NCI-H748 treated with DMSO at 0.1 percent for 48 hours (cell line): ENCODE measurements around the gene PAFAH1B2.

Experiments
- DNase-seq: peaks from one replicate; lab custom pipeline; 2025; lab: John Stamatoyannopoulos, UW

Gene PAFAH1B2

DNA sequence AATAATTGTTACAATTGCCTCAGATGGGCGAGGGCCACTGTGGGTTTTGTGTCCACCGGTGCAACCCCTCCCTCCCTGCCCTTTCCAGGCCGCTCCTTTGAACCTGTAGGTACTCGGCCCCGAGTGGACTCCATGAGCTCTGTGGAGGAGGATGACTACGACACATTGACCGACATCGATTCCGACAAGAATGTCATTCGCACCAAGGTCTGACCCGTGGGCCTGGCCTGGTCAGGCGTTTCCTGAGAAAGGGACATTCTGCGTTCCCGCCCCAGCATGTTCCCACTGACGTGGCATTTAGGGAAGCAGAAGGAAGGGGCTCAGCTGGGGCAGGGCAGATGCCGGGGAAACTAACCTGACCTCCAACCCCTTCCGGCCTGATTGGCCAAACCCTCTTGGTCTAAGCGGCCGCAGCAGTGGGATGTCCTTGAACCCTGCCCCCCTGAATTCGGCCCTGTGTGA, 44.6 kb downstream of the PAFAH1B2 start:
- DNase-seq: no peak

DNA sequence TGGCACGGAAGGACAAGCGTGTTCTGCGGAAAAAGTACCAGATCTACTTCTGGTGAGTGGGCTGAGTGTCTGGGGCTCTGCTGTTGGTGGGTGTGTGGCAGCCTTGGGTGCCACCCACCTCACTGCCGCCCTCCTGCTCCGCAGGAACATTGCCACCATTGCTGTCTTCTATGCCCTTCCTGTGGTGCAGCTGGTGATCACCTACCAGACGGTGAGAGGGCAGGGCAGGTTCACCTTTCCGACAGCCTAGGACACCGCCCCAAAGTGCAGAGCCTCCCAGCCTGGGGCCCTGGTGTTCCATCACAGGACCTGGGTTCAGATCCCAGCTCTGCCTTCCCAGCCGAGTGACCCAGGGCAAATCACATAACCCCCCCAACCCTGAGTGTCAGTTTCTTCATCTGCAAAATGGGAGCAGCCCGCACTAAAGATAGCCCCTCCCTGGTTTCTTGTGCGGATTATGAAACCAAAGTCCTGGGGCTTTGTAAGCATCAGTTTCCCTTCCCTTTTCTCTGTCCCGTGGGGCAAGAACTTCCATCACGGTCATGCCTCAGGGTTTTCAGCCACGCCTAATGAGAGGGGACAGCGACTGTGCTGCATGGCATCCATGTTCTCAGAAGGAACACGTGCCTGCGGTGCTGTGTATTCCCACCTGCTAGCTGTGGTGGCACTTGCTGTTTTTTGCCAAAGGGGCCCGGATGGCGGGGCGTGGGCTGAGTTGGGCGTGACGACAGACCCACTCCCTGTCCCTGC, 45.3 kb downstream of the PAFAH1B2 start:
- no peak for DNase-seq

DNA sequence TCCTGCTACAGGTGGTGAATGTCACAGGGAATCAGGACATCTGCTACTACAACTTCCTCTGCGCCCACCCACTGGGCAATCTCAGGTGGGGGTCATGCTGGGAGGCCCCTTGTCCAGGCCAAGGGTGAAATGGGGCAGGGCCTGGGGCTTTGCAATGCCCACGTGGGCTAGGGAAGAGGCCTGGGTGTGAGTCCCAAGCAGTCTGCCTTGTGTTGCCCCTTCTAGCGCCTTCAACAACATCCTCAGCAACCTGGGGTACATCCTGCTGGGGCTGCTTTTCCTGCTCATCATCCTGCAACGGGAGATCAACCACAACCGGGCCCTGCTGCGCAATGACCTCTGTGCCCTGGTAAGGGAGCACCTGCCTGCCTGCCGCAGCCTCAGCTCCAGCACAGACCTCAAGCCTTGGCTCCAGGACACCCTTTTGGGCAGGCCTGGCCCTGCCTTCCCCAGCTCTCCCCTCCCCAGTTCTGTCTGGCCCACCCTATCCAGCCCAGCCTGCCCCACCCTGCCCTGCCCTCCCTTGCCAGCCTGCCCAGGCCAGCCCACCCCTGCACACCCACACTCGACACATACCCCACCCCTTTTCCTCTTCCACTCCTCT, 46.0 kb downstream of the PAFAH1B2 start:
- no peak for DNase-seq

DNA sequence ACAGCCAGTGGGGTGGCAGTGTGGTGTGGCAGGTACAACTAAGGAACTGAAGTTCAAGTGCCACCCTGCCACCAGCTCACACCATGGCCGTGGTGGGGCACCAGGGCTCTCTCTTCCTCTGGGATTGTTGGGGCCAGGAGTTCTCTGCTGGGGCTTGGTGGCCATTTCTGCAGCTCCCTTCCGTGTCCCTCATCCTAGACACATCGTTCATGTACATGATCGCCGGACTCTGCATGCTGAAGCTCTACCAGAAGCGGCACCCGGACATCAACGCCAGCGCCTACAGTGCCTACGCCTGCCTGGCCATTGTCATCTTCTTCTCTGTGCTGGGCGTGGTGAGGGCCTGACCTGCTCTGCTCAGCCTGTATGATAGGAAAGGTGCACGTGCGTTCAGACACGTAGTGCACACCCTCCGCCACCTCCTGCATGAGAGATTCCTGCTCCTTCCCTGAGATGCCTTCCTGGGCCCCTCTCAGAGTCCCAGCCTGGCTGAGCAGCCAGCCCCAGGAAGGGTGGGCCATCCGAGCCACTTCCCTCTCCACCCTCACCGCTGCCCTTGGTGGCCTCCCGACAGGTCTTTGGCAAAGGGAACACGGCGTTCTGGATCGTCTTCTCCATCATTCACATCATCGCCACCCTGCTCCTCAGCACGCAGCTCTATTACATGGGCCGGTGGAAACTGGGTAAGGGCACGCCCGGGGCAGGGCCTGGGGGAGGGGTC, 47.8 kb downstream of the PAFAH1B2 start:
- no peak for DNase-seq

DNA sequence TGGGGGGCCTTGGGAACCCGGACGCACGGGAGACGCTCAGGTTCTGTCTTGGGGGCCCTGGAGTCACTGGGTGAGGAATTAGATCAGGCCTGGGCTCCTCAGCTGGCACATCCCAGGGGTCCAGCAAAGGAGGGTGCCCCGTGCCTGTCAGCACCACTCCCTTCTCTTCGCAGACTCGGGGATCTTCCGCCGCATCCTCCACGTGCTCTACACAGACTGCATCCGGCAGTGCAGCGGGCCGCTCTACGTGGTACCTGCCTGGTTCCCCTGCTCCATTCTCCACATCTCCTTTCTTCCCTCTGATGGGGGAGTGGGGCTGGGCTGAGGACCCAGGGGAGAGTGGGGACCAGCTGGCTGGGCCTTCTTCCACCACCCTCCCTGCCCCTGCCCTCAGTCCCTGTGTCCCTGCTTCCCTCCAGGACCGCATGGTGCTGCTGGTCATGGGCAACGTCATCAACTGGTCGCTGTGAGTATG, 48.4 kb downstream of the PAFAH1B2 start:
- no peak for DNase-seq

DNA sequence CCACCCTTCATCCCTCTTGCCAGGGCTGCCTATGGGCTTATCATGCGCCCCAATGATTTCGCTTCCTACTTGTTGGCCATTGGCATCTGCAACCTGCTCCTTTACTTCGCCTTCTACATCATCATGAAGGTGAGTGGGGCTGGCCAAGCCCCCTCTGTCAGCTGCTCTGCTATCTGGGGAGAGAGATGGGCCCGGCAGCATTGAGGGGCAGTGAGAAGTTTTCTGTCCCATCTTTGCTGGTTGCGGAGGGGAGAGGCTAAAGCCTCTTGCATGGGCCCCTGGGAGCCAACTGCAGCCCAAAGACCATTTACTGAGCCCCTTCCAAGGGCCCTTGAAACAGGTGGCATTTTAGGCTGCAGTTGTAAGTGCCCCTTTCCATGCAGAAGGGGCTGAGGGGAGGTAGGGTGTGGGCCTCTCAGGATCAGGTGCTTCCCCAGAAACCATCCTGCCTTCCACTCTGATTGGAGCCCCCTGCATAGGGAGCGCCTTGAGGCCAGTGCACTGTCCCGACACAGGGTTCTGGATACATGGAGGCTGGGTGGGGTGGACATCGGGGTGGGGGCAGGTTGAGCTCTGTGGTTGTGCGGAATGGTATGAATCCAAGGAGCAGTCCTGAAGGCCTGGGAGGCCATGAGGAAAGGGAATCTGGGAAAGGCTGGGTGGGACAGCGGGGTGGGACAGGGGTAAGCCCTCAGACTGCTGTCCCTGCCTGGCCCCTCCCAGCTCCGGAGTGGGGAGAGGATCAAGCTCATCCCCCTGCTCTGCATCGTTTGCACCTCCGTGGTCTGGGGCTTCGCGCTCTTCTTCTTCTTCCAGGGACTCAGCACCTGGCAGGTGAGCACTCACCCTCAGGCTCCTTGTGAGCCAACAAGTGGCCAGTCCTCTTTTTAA, 49.3 kb downstream of the PAFAH1B2 start:
- no peak for DNase-seq

DNA sequence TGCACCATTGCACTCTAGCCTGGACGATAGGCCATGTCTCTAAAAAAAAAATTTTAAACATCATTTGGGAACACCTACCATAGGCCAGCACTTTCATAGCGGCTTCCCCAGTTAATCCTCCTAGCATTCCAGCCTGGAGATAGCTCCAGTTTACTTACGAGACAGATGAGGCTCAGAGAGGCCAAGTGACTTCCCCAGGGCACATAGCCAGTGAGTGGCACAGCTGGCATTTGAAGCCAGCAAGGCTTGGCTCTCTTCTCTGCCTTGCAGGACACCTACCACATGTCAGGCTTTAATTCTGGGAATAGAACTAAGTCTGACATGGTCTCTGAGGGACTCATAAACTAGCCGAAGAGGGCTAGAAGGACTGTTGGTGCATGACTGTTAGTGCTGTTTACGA, 50.2 kb downstream of the PAFAH1B2 start:
- no peak for DNase-seq

DNA sequence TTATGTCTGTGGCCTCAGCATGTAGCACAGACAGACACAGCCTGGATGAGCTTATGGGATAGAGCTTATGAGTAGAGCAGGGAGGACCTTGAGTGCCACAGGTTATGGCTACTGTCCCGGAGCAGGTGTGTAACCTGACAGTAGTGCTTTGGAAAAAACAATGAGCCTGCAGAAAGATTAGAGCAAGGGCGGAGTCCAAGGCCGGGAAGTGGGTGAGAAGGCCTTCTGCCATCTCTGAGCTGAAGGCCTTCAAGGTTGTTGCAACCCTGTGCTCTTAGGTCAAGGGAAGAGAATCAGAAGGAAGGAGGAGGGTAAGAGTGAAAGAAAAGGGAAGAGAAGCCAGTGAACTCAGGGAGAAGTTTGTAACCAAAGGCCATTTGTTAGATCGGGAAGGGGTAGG, 51.2 kb downstream of the PAFAH1B2 start:
- DNase-seq: no peak

DNA sequence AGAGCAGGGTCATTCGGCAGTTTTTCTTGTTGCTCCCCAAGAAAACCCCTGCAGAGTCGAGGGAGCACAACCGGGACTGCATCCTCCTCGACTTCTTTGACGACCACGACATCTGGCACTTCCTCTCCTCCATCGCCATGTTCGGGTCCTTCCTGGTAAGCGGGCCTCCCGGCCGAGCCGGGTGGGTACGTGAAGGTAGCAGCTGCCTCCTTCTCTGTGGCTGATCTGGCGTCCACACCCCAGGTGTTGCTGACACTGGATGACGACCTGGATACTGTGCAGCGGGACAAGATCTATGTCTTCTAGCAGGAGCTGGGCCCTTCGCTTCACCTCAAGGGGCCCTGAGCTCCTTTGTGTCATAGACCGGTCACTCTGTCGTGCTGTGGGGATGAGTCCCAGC, 51.7 kb downstream of the PAFAH1B2 start:
- DNase-seq: no peak

DNA sequence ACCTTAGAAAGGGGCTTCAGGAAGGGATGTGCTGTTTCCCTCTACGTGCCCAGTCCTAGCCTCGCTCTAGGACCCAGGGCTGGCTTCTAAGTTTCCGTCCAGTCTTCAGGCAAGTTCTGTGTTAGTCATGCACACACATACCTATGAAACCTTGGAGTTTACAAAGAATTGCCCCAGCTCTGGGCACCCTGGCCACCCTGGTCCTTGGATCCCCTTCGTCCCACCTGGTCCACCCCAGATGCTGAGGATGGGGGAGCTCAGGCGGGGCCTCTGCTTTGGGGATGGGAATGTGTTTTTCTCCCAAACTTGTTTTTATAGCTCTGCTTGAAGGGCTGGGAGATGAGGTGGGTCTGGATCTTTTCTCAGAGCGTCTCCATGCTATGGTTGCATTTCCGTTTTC, 52.9 kb downstream of the PAFAH1B2 start:
- no peak for DNase-seq

DNA sequence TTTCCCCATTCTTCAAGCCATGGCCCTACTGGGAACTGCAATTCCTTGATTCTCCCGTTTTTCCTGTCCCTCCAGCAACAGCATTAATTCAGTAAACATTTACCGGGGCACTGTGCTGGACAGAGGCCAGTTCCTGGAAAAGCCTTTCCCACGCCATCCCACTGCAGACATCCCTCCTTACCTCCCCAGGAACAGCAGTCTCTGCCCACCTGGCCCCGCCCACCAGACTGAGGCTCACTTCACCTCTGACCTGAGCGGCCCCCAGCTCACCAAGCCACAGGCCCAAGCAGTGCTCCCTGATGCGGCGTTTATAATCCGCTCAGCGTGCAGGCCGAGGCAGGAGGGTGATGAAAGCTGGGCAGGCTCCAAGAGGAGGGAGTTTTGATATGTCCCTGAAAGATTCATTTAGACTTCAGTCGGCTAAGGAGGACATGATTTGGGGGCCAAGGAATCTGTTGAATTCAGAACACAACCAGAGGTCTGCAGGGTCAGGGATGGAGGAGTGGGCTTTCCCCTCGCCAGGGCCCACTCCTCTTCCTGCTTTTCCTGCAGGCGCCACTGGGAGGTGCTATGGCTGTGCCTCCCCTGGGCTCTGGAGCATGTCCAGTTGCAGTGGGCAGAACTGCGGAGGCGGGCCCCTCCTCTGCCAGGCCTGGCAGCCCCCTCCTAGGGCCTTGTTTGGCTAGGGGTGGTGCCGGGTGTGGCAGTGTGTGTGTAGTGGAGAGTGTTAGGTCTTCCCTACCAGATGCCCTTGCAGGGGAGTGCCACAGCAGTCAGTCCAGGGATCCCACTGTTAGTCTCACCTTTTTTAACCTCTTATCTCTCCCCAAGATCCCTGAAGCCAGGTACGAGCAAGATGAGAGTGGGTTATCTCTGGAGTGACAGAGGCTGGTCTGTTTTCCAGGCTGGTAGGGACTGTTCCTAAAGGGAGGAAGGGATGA, 53.7 kb downstream of the PAFAH1B2 start:
- DNase-seq: no peak

DNA sequence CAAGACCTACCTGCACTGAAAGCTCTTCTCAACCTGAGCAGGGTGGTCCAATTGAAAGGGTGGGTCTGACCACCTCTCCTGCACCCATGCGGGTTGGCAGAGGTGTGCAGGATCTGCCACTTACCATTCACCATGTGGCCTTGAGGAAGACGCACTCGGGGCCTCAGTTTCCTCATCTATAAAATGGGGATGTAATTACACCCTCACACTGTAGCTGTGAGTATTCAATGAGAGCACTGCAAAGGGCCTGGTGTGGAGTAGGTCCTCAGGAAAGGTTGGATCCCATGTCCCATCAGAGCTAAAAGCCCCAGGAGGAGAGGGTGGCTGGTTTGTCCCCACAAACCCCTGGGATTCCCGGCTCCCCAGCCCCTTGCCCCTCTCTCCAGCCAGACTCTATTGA, 54.5 kb downstream of the PAFAH1B2 start:
- DNase-seq: no peak

DNA sequence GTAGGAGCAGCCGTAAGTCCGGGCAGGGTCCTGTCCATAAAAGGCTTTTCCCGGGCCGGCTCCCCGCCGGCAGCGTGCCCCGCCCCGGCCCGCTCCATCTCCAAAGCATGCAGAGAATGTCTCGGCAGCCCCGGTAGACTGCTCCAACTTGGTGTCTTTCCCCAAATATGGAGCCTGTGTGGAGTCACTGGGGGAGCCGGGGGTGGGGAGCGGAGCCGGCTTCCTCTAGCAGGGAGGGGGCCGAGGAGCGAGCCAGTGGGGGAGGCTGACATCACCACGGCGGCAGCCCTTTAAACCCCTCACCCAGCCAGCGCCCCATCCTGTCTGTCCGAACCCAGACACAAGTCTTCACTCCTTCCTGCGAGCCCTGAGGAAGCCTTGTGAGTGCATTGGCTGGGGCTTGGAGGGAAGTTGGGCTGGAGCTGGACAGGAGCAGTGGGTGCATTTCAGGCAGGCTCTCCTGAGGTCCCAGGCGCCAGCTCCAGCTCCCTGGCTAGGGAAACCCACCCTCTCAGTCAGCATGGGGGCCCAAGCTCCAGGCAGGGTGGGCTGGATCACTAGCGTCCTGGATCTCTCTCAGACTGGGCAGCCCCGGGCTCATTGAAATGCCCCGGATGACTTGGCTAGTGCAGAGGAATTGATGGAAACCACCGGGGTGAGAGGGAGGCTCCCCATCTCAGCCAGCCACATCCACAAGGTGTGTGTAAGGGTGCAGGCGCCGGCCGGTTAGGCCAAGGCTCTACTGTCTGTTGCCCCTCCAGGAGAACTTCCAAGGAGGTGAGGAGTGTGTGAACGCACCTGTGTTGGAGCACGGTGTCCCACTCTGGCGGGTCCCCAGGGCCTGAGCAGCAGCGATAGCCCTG, 55.2 kb downstream of the PAFAH1B2 start, which contains the start of gene TAGLN:
TAGLN (plus strand) TSS at position 318 of the 863 bp plus-strand sequence. CDS start 3,644 bp downstream, outside the sequence.
- DNase-seq: no peak

DNA sequence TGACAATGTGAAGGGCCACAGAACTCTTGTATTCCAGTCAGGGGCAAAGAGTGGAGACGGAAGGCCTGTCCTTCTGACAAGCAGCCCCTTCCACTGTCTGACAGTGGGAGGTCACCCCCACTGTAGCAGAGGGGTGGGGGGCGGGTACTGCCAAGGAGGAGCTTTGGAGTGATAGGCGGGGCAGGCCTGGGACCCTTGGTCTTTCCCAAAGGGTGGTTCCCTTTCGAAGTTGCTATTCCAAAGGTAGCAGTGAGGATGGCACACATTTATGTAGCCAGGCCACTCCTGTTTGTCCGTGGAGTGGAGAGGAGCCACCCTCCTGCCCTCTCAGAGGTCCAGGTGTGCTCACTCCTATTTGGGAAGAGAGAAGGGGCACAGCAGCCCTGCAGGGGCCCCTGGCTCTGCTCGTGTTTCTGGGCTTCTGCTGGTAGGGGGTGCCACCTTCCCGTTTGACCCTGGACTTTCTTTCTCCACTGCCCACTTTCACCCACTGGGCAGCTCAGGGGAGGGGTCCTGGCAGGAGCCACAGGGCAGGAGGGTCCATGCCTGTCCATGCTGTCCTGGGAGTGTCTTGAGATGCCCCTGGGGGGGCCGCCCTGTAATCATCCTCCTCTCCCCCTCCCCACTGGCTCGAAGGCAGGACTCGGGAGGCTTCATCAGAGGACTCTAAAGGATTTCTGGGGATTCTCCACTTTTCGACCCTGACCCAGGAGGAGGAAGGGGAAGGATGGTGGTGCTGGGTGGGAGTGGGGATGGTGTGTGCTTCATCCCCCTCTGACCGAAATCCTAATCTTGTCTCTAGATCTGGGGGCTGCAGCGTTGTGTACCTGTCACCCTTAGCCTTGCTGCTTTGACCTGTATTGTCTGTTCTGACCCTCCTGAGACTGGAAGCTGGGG, 56.1 kb downstream of the PAFAH1B2 start:
- DNase-seq: no peak

DNA sequence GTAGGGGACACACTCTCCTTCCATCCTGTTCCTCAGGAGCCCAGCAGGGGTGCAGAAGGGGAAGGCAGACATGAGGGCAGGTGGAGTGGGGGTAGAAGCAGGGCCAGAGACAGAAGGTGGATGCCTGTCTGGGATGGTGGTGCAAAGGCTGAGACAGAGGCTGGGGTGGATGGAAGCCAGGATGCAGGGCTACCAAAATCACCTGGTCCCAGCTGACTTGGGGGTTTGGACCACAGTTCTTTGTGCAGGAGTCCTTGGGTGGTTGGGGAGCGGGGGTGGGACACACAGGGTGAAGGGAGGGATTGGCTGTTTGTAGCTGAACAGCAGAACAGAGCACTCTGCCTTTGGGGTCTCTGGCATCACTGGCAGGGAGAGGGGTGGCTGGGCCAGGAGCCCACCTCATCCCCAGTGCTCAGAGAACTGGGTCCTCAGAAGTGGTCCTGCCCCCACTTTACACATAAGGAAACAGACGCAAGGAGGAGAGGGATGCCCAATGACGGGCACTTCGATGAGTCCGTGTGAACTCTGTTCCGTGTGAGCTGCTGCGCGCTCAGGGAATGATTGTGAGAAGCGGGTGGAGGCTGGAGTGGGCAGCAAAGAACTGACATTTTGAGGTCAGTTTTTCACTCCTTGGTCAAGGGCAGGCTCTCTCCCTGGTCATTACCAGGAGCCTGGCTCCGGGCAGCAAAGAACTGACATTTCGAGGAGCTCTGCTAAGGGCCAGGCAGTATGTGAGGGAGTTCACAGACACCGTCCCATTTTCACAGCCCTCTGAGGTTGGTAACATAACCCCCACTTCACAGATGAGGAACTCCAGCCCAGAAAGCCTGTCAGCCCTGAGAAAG, 56.9 kb downstream of the PAFAH1B2 start:
- no peak for DNase-seq

DNA sequence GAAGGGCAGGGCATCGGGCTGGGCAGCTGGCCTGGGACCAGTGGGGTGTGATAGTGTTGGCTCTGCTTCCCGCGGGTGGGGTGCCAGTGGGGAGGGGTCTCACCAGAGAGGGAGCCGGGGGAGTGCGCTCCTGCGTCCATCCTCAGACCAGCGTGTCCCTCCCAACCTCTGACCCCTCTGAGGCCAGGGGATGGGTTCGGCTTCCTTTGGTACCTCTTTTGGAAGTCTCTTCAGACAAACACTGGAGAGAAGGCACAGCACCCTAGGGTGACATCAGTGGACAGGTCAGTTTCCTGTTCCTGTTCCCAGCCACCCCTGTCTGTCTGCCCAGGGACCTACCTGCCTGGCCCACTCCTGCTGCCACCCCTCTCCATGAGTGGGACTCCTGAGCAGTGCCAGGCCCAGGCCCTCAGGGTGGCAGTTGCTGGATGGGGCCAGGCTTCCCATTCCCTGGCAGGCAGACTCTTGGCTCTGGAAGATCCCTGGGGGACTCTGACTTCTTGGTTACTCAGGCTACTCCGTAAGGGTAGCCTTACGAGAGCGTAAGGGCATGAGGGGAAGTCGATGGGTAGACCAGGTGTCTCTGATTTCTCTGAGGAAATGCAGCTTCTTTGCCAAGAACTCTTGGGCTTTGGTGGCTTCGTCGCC, 57.7 kb downstream of the PAFAH1B2 start:
- no peak for DNase-seq

DNA sequence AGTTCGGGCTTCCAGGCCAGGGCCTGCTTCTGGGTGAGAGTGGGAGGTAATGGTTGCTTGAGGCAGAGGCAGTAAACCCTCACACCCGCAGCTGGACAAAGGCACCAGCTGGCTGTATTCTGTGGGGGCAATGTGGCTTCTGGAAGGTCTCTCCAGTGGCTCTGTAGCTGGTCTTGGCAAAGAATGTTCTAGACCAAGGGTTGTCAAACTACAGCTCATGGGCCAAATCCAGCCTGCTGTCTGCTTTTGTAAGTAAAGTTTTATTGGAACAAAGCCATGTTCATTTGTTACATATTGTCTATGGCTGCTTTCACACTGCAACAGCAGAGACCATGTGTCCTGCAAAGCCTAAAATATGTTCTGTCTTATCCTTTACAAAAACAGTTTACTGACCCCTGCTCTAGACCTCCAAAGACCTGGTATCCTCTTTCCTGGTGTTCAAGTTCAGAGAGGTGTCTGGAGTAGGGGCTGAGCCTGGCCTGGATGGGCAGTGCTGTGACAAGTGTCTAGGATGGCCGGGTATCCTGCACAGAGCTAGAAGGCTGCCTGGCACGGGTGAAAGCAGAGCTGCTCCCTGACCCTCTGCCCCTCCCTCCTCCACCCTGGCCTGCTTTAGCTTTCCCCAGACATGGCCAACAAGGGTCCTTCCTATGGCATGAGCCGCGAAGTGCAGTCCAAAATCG, 58.4 kb downstream of the PAFAH1B2 start:
- DNase-seq: no peak
